K562 (cell line): ENCODE data around the gene ZNRD2. TPM values are rescaled to one million over a fixed set of nuclear protein-coding genes. Genes with fewer than 3 reads are reported as not detected.

Source experiments
- ATAC-seq: fragments of 200-7000 bp; cut with Tn5 transposase; 3 replicates; pipeline ENCODE4 v1.9.1; 2020; ENCODE audit warnings: moderate library complexity
- BruUV-seq: library from RNA; stranded (reverse); fragments of 400-500 nt; replicated peaks from 2 replicates; lab custom pipeline; 2021; lab: Mats Ljungman, UMichigan
- CTCF ChIA-PET: fragments of 300-600 bp; formaldehyde crosslinking; extraction: SDS; loops from one replicate; lab custom pipeline; 2021; ENCODE audit warnings: low intra/inter-chr PET ratio; lab: Yijun Ruan, JAX
- POLR2A ChIA-PET: fragments of 300-600, 350-650 bp; sonication (Branson Sonifier 250); formaldehyde crosslinking; extraction: SDS; loops from one replicate; lab custom pipeline; 2021; ENCODE audit warnings: antibody characterized with exemption, inconsistent platforms; lab: Yijun Ruan, JAX
- DNase-seq, 4 experiments: peaks; one replicate each; pipeline versions ENCODE4 v3.0.0 to v3.0.0-alpha.2; 2011 to 2018; ENCODE audit warnings: low spot score in 3 of 4, mixed read lengths in 3 of 4; ENCODE audit errors: extremely low read depth in 1 of 4
- FAIRE-seq: peaks from 2 replicates; lab custom pipeline; 2011; peaks lifted over from hg19 to GRCh38; lab: Jason Lieb, UNC
- H2AFZ ChIP-seq: 2 replicates; pipeline ENCODE4 v1.6.0; 2011; ENCODE audit warnings: low read depth, low read length, control low read depth, inconsistent platforms
- H3K27ac ChIP-seq: fragments of 200-600 bp; 3 replicates; pipeline ENCODE4 v1.8.0; 2011; ENCODE audit warnings: low read depth, mild to moderate bottlenecking, control low read depth, inconsistent platforms, low read length, moderate library complexity, mixed read lengths; ENCODE audit errors: extremely low read depth
- H3K27me3 ChIP-seq, 2 experiments: fragments of 300-600 bp in 1 of 2; 2 replicates in 1 of 2; 3 replicates in 1 of 2; pipeline versions ENCODE4 v1.6.0 to v1.8.0; 2011; ENCODE audit warnings: inconsistent platforms in 2 of 2, low read length in 2 of 2, mild to moderate bottlenecking in 1 of 2, mixed read lengths in 1 of 2, moderate library complexity in 1 of 2; ENCODE audit not compliant: control insufficient read depth in 2 of 2, insufficient read depth in 2 of 2
- H3K36me3 ChIP-seq: fragments of 300-600 bp; 3 replicates; pipeline ENCODE4 v1.8.0; 2011; ENCODE audit warnings: mild to moderate bottlenecking, low read length, inconsistent platforms; ENCODE audit not compliant: control insufficient read depth, insufficient read depth
- H3K4me1 ChIP-seq, 2 experiments: fragments of 200-600 bp in 1 of 2; replicated peaks in 1 of 2; 2 replicates in 1 of 2; 3 replicates in 1 of 2; pipeline versions ENCODE4 v1.5.1 to v1.8.0; 2011; ENCODE audit warnings: inconsistent platforms in 2 of 2, low read length in 2 of 2, mild to moderate bottlenecking in 1 of 2, mixed read lengths in 1 of 2, moderate library complexity in 1 of 2; ENCODE audit not compliant: control insufficient read depth in 2 of 2, insufficient read depth in 2 of 2
- H3K4me2 ChIP-seq: 2 replicates; pipeline ENCODE4 v1.6.1; 2011; ENCODE audit warnings: low read length, control low read depth, inconsistent platforms, mixed read lengths; ENCODE audit not compliant: insufficient read depth
- H3K4me3 ChIP-seq: fragments of 200-600 bp; sonication (generic), shearing (Covaris generic); 2 replicates; pipeline ENCODE4 v1.5.1; 2016; ENCODE audit warnings: control low read depth, inconsistent platforms
- H3K79me2 ChIP-seq: fragments of 200-600 bp; 3 replicates; pipeline ENCODE4 v1.8.0; 2011; ENCODE audit warnings: low read length, inconsistent platforms; ENCODE audit not compliant: control insufficient read depth, insufficient read depth
- H3K9ac ChIP-seq, 2 experiments: 2 replicates each; pipeline versions ENCODE4 v1.6.0 to v1.6.1; 2011; ENCODE audit warnings: low read depth in 2 of 2, low read length in 2 of 2, control low read depth in 1 of 2, inconsistent platforms in 1 of 2, mild to moderate bottlenecking in 1 of 2, mixed read lengths in 1 of 2; ENCODE audit not compliant: insufficient read depth in 1 of 2
- H3K9me1 ChIP-seq: one replicate; pipeline ENCODE4 v1.6.0; 2011; ENCODE audit warnings: inconsistent platforms, mild to moderate bottlenecking, low read length, moderate library complexity; ENCODE audit not compliant: control insufficient read depth, insufficient read depth
- H3K9me3 ChIP-seq: replicated peaks from 2 replicates; pipeline ENCODE4 v1.5.1; 2011; ENCODE audit warnings: low read depth, low read length, inconsistent platforms; ENCODE audit not compliant: control insufficient read depth, insufficient read depth
- H4K20me1 ChIP-seq: replicated peaks from 2 replicates; pipeline ENCODE4 v1.6.1; 2011; ENCODE audit warnings: low read length, inconsistent platforms, mixed read lengths; ENCODE audit not compliant: control insufficient read depth, insufficient read depth
- KHSRP ChIP-seq: fragments of 450-650 bp; IDR thresholded peaks from 2 replicates; pipeline ENCODE4 v1.6.1; 2017
- NFIC ChIP-seq: fragments of 450-650 bp; IDR thresholded peaks from 2 replicates; pipeline ENCODE4 v1.6.1; 2017; ENCODE audit warnings: mild to moderate bottlenecking, inconsistent platforms
- PCBP1 ChIP-seq: fragments of 200-400 bp; formaldehyde crosslinking; IDR thresholded peaks from 2 replicates; pipeline ENCODE4 v1.6.1; 2018; ENCODE audit warnings: mild to moderate bottlenecking, low read depth, low read length; ENCODE audit not compliant: poor library complexity, severe bottlenecking
- WGBS: fragments of 100-300 bp; shearing (Covaris generic); methylation state at CpG from one replicate; pipeline ENCODE4 v1.1.6; 2016; ENCODE audit warnings: low coverage, mixed read lengths; ENCODE audit not compliant: insufficient coverage; ENCODE audit errors: missing lambda C conversion rate; 5-methylcytosine and 5-hydroxymethylcytosine counted together
- in situ Hi-C: fragments of 300-500 bp; cut with MboI; formaldehyde crosslinking; loops from 4 replicates; pipeline ENCODE4 v1.15.0; 2018; ENCODE audit warnings: inconsistent platforms, mixed read lengths
- intact Hi-C: fragments of 100-400 bp; cut with micrococcal nuclease; formaldehyde crosslinking; loops from 2 replicates; pipeline ENCODE4 v1.14.2; 2022
- polyA plus RNA-seq, 8 experiments: library from polyadenylated mRNA; depleted of rRNA in 4 of 8; stranded (reverse) in 5 of 8; unstranded in 3 of 8; fragments of >200 nt; fragmentation: Nextera tagmentation in 2 of 8; fragmentation: Illumina TruSeq in 1 of 8; extraction: Ambion mirVana in 2 of 8; extraction: Trizol in 1 of 8; gene quantifications; 2 replicates each; pipeline versions ENCODE4 v1.2.1 to v1.2.3, GENCODE V29; 2011 to 2014; ENCODE audit warnings: inconsistent platforms in 1 of 8, missing spikeins in 1 of 8
- total RNA-seq, 7 experiments: library from RNA; depleted of rRNA in 6 of 7; stranded (reverse); fragments of >200 nt in 6 of 7; fragmentation: Illumina TruSeq in 2 of 7; extraction: Trizol in 2 of 7; gene quantifications; 2 replicates each; pipeline versions ENCODE4 v1.2.1 to v1.2.3, GENCODE V29; 2011 to 2021; ENCODE audit warnings: low replicate concordance in 1 of 7
- TF ChIP-seq, protein P1 (sequence below): sonication (generic); formaldehyde crosslinking; IDR thresholded peaks from 2 replicates; pipeline ENCODE4 v1.8.1; 2023; ENCODE audit warnings: mild to moderate bottlenecking, missing genetic modification reagents

Gene ZNRD2
- total and polyA plus RNA-seq, 9 of the 15 experiments (the other 6 are each of a cell fraction or from before 2014, with no cell fraction given) = 13.4 to 129 (median 60.4) TPM

DNA sequence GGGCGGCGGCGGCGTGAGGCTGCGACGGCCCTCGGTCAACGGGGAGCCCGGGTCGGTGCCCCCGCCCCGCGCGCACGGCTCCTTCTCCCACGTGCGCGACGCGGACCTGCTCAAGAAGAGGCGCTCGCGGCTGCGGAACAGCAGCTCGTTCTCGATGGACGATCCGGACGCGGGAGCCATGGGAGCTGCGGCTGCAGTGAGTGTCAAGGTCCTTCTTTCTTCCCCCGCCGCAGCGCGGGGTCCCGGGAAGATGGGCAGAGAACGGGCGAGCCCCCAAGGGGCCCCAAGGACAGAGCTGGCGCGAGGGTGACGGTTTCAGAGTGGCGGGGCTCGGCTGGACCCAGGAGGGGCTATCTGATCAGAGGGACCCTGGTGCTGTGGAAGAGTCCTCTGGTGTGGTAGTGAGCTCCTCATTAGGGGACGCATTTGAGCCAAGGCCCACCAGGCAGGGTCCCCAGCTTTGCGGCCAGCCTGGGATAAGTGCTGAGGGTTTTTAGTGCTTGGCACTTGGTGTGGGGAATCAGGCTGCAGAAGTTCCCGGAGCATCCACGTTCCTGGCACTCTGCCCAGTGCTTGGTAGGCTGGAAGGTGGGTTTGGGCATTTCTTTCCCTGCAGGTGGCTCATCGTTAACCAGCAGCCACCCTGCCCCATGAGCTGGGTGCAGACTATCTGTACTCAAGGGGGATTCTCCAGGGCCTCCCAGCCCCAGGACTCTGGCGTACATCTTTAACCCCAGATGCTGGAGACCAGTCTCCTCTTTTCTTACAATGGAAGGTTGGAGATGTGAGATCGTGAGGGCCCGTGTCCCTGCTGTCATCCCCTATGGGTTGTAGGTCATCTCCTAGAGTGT lies 15.3 kb downstream of the ZNRD2 start:
- no peak overlapping the region for H3K4me2 ChIP-seq
- in situ Hi-C loops (no loop called here), intact Hi-C loops (loop anchor here (5.0 kb wide), 1 partner anchor 43 kb away; no protein-coding TSS in a partner anchor)
- H3K79me2 ChIP-seq = peaks cover 3% of the 10 kb centered on the region; the same call in 1 of the 3 replicates
- 92% methylated on average over 17 of the region's 51 CpGs for WGBS
- POLR2A ChIA-PET = interaction anchor here (0.6 to 2.8 kb wide), 11 partner anchors 8 to 1380 kb away, joined by 3 to 11 read pairs (median 4); partner anchors contain the start of genes FAM89B, KCNK7, NEAT1 and ZNRD2
- H3K4me3 ChIP-seq = no peak overlapping the region
- FAIRE-seq = no peak
- H4K20me1 ChIP-seq = 0 out of 2 replicates have a peak, but pooled peaks cover 4% of the 10 kb centered on the region
- no peak for ATAC-seq
- TF ChIP-seq PCBP1 = peak; percentile 51
- TF ChIP-seq NFIC = peak; percentile 52
- TF ChIP-seq, protein P1, sequence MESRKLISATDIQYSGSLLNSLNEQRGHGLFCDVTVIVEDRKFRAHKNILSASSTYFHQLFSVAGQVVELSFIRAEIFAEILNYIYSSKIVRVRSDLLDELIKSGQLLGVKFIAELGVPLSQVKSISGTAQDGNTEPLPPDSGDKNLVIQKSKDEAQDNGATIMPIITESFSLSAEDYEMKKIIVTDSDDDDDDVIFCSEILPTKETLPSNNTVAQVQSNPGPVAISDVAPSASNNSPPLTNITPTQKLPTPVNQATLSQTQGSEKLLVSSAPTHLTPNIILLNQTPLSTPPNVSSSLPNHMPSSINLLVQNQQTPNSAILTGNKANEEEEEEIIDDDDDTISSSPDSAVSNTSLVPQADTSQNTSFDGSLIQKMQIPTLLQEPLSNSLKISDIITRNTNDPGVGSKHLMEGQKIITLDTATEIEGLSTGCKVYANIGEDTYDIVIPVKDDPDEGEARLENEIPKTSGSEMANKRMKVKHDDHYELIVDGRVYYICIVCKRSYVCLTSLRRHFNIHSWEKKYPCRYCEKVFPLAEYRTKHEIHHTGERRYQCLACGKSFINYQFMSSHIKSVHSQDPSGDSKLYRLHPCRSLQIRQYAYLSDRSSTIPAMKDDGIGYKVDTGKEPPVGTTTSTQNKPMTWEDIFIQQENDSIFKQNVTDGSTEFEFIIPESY (CRISPR knock-in tag) = peak; percentile 86
- TF ChIP-seq KHSRP = no peak
- peak overlapping the region in 1 of 2 experiments; percentile 55; a peak in 1 of 4 replicates for H3K9ac ChIP-seq
- no peak for DNase-seq
- H3K27me3 ChIP-seq = no peaks in the 10 kb centered on the region
- CTCF ChIA-PET = interaction anchor here (0.7 kb wide), 1 partner anchor 263 kb away, joined by 3 read pairs; no protein-coding TSS in a partner anchor
- no peaks in the 10 kb centered on the region for H3K9me3 ChIP-seq
- H3K4me1 ChIP-seq = peaks cover 16 to 69% of the 10 kb centered on the region in 2 experiments
- BruUV-seq = no TSS peak
- peaks cover 70% of the 10 kb centered on the region; the same call in 2 of the 3 replicates for H3K36me3 ChIP-seq
- H3K27ac ChIP-seq = no peak overlapping the region
- H3K9me1 ChIP-seq = peaks cover 4% of the 10 kb centered on the region
- no peak overlapping the region for H2AFZ ChIP-seq
